Activated CD8-positive, alpha-beta T cell treated with anti-CD3 and anti-CD28 coated beads for 36 hours (primary cell): Measurements from ENCODE around the gene MYO5B. TPM values are rescaled to one million over a fixed set of nuclear protein-coding genes. Genes with fewer than 3 reads are reported as not detected.

Source experiments
- ATAC-seq: fragments of 200-7000 bp; cut with Tn5 transposase; one replicate; pipeline ENCODE4 v1.10.0; 2021; ENCODE audit warnings: mild to moderate bottlenecking, moderate library complexity
- CTCF ChIA-PET: fragments of 350-600 bp; sonication (Branson Sonifier 250); formaldehyde crosslinking; loops from one replicate; lab custom pipeline; 2021; ENCODE audit warnings: antibody characterized with exemption; lab: Charles Lee
- POLR2A ChIA-PET: fragments of 350-600 bp; sonication (Branson Sonifier 250); formaldehyde crosslinking; loops from one replicate; lab custom pipeline; 2021; ENCODE audit warnings: antibody characterized with exemption; lab: Charles Lee
- DNase-seq: peaks from one replicate; pipeline ENCODE4 v3.0.0-alpha.2; 2020
- H3K27ac Mint-ChIP-seq: one replicate; pipeline ENCODE4 v1.8.0; 2021; ENCODE audit warnings: mild to moderate bottlenecking, mixed read lengths
- H3K27me3 Mint-ChIP-seq: one replicate; pipeline ENCODE4 v1.8.0; 2021; ENCODE audit warnings: mixed read lengths
- H3K36me3 Mint-ChIP-seq: one replicate; pipeline ENCODE4 v1.8.0; 2021; ENCODE audit warnings: low read depth, mixed read lengths
- H3K4me1 Mint-ChIP-seq: one replicate; pipeline ENCODE4 v1.8.0; 2021; ENCODE audit warnings: low read depth, mixed read lengths
- H3K4me3 Mint-ChIP-seq: one replicate; pipeline ENCODE4 v1.8.0; 2021; ENCODE audit warnings: mild to moderate bottlenecking, moderate library complexity, mixed read lengths
- H3K9me3 Mint-ChIP-seq: one replicate; pipeline ENCODE4 v1.8.0; 2021; ENCODE audit warnings: mixed read lengths
- intact Hi-C: fragments of 100-400 bp; cut with micrococcal nuclease; formaldehyde crosslinking; loops from one replicate; pipeline ENCODE4 v1.10.0; 2022
- total RNA-seq, 2 experiments: library from RNA; stranded (reverse); gene quantifications; one replicate each; pipeline ENCODE4 v1.2.3, GENCODE V29; 2021
- TF ChIP-seq, protein P1 (sequence below): fragments of 200-600 bp; IDR thresholded peaks from one replicate; pipeline ENCODE4 v1.8.0; 2022; ENCODE audit warnings: antibody characterized with exemption, mild to moderate bottlenecking

The MYO5B gene
- total RNA-seq, 2 experiments from 2014 or later = 0.09 TPM; not detected in 1

DNA sequence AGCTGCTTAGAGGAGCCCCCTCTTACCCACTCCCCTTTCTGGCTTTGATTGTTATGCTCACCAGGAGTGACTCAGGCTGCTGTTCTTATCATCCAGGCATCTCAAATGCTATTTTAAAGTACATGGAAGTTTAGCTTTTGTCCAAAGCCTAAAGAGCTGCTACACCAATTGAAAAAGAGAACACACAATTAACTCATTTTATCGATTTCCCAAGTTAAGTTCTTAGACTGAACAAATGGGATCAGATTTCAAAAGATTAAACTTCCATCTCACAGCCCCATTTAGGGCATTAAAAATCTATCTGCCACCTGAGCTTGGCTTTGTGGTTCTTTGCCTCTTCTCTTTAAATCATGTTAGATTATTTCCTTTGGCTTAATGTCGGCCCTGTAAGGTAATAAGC is 81.2 kb downstream of the MYO5B start:
- no peaks in the 10 kb centered on the region for H3K36me3 Mint-ChIP-seq
- TF ChIP-seq, protein P1, sequence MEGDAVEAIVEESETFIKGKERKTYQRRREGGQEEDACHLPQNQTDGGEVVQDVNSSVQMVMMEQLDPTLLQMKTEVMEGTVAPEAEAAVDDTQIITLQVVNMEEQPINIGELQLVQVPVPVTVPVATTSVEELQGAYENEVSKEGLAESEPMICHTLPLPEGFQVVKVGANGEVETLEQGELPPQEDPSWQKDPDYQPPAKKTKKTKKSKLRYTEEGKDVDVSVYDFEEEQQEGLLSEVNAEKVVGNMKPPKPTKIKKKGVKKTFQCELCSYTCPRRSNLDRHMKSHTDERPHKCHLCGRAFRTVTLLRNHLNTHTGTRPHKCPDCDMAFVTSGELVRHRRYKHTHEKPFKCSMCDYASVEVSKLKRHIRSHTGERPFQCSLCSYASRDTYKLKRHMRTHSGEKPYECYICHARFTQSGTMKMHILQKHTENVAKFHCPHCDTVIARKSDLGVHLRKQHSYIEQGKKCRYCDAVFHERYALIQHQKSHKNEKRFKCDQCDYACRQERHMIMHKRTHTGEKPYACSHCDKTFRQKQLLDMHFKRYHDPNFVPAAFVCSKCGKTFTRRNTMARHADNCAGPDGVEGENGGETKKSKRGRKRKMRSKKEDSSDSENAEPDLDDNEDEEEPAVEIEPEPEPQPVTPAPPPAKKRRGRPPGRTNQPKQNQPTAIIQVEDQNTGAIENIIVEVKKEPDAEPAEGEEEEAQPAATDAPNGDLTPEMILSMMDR = no peak
- H3K4me1 Mint-ChIP-seq = no peaks in the 10 kb centered on the region
- H3K27ac Mint-ChIP-seq = no peak overlapping the region
- peaks cover 11% of the 10 kb centered on the region for H3K27me3 Mint-ChIP-seq
- no peak for ATAC-seq
- no peaks in the 10 kb centered on the region for H3K9me3 Mint-ChIP-seq
- CTCF ChIA-PET = interaction anchor here (1.0 kb wide), 1 partner anchor 244 kb away, joined by 3 read pairs; no protein-coding TSS in a partner anchor
- no peak overlapping the region for H3K4me3 Mint-ChIP-seq
- POLR2A ChIA-PET = no interaction called here
- no peak for DNase-seq
- intact Hi-C loops = no loop called here

DNA sequence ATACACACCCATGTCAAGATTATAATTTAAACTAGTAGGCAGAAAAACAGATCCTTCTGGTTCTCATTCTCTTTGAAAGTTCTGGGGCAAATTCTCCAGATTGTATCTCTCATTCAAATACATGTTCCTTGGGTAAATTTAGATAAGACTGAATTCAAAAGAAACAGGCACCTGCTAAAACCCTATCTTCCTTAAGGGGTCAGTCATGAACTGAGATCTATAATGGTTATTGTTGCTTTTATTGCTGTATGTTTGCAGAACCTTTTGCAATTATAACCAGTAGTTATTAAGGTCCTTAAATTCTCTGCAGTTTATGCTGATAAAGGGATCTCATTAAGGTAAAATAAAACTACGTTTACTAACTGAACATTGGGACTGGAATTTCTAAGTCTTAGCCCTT is 83.5 kb downstream of the MYO5B start:
- Mint-ChIP-seq H3K4me3 (no peak overlapping the region), H3K4me1 (no peaks in the 10 kb centered on the region), H3K27me3 (peaks cover 11% of the 10 kb centered on the region), H3K36me3 (no peaks in the 10 kb centered on the region), H3K9me3 (no peaks in the 10 kb centered on the region), H3K27ac (no peak overlapping the region)
- intact Hi-C loops = no loop called here
- TF ChIP-seq, protein P1 = no peak
- CTCF ChIA-PET = no interaction called here
- POLR2A ChIA-PET = no interaction called here
- ATAC-seq = no peak
- no peak for DNase-seq

DNA sequence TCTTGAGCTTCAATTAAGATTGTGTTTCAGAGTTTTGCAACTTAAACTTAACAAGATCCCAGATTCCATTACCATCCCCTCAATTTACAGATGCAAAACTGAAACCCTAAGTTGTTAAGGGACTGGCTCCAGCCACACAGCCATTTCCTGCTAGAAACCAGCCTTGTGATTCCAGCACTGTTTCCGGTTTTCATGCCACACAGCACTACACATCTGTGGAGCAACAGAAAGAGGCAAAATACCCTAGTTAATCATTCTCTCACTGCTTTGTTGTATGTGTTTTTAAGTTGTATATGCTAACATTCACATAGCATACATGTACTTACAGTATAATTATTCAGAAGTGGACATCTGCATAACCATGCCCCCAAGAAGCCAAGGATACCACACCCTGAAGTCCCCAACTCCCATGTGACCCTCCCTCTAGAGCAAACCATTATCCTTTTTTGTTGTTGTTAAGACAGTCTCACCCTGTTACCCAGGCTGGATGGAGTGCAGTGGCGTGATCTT is 87.4 kb downstream of the MYO5B start:
- Mint-ChIP-seq H3K27me3 (peaks cover 18% of the 10 kb centered on the region), H3K27ac (no peak overlapping the region), H3K4me3 (no peak overlapping the region), H3K9me3 (no peaks in the 10 kb centered on the region), H3K36me3 (no peaks in the 10 kb centered on the region), H3K4me1 (no peaks in the 10 kb centered on the region)
- intact Hi-C loops = no loop called here
- POLR2A ChIA-PET = no interaction called here
- ATAC-seq (no peak), DNase-seq (no peak)
- CTCF ChIA-PET = no interaction called here
- TF ChIP-seq, protein P1 = no peak

DNA sequence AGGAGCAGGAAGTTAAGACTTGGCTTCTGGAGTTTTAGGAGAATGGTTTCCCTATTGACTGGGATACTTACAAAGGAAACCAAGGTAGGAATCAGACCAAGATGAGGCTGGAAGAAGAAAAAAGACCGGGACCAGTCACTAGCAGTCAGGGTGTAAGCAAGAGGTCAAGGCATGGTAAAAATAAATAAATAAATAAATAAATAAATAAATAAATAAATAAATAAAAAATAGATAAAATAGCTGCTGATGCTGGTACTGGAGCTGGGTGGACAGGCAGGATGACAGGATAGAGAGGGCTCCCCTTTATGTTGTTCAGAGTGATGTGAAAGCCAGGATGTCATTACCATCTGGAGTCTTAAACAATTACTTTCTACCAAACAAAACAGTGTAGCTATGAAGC is 89.9 kb downstream of the MYO5B start:
- TF ChIP-seq, protein P1 = no peak
- POLR2A ChIA-PET = no interaction called here
- H3K36me3 Mint-ChIP-seq = no peaks in the 10 kb centered on the region
- ATAC-seq (no peak), DNase-seq (no peak)
- CTCF ChIA-PET = no interaction called here
- H3K9me3 Mint-ChIP-seq = no peaks in the 10 kb centered on the region
- intact Hi-C loops = no loop called here
- no peak overlapping the region for H3K27ac Mint-ChIP-seq
- peaks cover 20% of the 10 kb centered on the region for H3K27me3 Mint-ChIP-seq
- no peaks in the 10 kb centered on the region for H3K4me1 Mint-ChIP-seq
- H3K4me3 Mint-ChIP-seq = no peak overlapping the region

DNA sequence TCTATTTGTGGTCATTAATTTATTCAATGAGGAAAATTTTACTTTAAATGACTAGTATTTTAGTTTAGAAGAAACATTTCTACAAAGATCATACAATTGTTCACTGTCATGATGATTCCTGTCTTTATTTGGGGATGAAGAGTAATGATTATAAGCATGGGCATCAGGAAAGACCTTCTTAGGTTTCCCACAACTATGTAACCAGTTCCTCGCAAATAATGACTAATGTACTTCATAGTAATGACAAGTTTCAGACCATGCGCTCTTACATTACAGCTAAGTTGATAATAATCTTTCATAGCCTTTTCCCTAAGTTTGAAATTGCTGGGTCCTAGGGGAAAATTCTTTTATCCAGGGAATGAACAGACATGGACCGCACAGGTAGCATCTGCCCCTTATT is 90.5 kb downstream of the MYO5B start:
- intact Hi-C loops = no loop called here
- H3K4me1 Mint-ChIP-seq = no peaks in the 10 kb centered on the region
- POLR2A ChIA-PET = no interaction called here
- TF ChIP-seq, protein P1 = no peak
- H3K27me3 Mint-ChIP-seq = peaks cover 18% of the 10 kb centered on the region
- DNase-seq = no peak
- H3K36me3 Mint-ChIP-seq = no peaks in the 10 kb centered on the region
- H3K4me3 Mint-ChIP-seq = no peak overlapping the region
- CTCF ChIA-PET = no interaction called here
- no peak overlapping the region for H3K27ac Mint-ChIP-seq
- no peak for ATAC-seq
- no peaks in the 10 kb centered on the region for H3K9me3 Mint-ChIP-seq
